ENCODE measurements around the gene SORCS2. TPM values are rescaled to one million over a fixed set of nuclear protein-coding genes. Genes with fewer than 3 reads are reported as not detected.

Gene SORCS2
- total RNA-seq, 1 experiment from 2014 or later = not detected

DNA sequence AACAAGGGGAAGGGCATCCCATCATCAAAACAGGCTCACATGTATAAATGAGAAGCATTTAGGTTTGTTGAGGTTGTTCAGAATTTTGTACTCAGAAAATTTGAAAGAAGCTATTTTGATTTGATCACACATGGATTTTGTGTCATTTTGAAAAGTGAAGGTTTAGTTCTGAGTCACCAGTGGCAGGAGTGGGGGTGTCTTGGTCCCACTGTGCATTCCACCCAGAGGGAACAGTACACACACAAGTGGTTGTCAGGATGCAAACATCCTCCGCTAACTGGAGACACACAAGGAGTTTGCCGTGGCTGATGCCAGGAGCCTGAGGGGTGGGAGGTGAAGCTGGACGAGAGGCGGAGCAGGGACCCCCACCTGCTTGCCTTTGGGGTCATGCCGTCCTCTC lies 440.6 kb downstream of the SORCS2 start:
- DNase-seq (ENCODE audit: extremely low read depth, low read depth) = no peak

DNA sequence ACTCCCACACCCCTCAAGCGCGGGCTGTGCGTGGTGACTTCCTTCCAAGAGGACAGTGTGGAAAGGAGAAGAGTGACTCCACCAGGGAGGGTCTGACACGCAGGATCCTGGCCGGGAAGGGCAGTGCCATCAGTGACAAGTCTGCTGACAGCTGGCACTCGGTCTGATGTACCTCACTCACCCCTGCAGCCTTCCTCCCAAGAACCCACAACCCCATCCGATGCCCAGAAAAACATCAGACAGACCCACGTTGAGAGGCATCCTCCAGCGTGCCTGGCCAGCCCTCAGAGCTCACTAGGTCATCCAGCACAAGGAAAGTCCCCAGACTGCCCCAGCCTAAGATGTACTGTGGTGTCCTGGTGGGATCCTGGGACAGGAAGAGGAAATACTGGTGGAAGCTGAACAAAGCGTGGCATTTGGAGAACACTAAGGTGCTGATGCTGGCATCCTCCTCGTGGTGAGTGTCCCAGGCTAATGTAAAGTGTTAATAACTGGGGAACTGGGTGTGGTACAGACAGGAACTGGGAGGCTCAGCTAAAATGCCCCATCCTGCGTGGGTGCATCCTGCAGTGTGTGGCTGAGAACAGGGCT lies 442.4 kb downstream of the SORCS2 start:
- DNase-seq (ENCODE audit: extremely low read depth, low read depth) = no peak

DNA sequence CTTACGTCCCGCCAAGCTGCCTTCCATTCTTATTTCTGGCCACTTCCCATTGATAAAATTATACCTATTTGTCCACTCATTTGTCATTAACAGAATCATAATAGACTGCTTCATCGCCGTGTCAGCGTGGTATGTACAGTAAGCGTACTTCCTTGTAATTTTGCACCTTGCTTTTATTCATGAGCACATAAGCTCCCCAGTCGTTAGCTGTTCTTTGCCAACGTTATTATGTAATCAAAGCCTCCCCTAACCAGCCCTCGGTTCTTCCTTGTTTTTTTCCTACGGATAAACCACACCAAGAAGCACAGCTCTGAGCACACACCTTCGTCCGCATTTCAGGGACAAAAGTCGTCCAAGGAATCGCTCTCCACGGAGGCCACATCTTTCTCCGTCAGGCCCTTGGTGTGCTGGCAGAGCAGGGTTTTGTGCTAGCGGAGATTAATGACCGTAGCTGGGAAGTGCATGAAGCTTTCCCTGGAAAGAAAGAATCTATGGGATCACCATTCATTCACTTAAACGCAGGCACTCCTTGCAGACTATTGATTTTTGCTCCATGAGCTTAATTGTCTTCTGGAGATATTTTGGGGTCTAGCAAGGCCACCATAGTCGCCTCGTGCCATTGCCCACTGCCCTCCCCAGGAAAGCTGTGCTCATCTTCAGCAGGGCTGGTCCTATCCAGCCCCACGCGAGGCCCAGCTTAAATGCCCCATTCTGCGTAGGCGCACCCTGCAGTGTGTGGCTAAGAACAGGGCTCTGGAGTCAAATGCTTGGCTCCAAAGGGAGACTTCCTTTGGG lies 443.3 kb downstream of the SORCS2 start:
- DNase-seq (ENCODE audit: extremely low read depth, low read depth) = no peak

DNA sequence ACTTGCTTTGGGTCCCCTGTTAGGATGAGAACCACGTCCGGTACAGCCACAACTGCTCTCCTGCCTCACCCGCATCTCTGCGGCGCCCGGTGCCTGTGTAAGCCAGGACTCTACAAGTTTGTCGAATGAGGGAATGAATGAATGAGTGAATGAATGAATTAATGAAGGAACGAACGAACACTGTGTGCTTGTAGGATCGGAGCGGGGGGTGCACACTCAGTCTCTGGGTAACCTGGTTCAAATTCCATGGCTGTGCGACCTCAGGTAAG lies 443.8 kb downstream of the SORCS2 start:
- no peak for DNase-seq (ENCODE audit: extremely low read depth, low read depth)

DNA sequence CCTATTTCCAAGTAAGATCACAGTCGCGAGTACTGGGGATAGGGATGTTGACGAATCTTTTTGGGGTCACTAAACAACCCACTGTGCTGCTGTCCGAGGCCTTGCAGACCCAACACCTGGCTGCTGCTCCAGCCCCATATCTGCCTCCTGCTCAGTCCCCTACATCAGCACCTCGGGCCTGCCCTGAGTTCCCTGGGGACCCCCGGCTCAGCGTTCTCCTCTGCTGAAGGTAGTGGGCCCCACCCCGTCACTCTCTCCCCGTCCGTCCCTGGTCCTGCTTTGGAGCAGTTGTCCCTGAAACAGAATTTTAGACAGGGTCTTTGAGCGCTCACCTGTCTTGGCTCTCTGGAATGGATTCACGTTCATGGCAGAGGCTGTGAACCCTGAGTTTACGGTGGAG lies 444.8 kb downstream of the SORCS2 start:
- DNase-seq (ENCODE audit: extremely low read depth, low read depth) = no peak

DNA sequence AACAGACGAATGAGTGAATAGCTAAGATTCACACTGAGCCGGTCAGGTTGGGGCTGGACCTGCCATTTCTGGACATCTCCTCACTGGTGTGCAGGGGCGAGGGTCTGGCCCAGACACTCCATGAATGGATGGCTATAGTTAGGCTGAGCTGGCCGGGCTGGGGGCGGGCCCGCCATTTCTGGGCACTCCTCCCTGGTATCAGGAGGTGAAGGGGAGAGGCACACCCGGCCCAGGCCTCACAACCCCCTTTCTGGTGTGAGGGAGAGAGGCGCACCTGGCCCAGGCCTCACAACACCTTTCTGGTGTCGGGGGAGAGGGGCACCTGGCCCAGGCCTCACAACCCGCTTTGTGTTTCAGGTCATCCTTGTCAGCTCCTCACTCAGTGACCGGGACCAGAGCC lies 445.6 kb downstream of the SORCS2 start:
- DNase-seq (ENCODE audit: extremely low read depth, low read depth) = no peak

DNA sequence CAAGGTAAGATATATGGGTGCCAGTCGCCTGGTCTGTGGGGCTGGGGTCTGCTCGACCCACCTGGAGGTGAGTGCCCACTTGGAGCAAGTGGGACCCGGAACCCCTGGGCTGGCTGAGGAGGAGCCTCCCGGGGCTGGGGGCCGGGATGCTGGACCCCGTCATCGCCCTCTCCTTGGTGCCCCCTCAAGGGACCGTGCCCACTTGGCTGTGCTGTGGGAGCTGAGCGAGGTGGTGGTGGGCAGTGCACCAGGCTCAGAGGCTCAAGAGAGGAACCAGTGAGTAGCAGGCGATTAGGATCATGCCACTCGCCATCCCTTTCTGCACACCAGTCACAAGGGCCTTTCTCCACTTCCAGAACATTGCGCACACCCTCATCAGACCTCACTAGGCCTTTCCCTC lies 446.2 kb downstream of the SORCS2 start:
- DNase-seq (ENCODE audit: extremely low read depth, low read depth) = no peak

DNA sequence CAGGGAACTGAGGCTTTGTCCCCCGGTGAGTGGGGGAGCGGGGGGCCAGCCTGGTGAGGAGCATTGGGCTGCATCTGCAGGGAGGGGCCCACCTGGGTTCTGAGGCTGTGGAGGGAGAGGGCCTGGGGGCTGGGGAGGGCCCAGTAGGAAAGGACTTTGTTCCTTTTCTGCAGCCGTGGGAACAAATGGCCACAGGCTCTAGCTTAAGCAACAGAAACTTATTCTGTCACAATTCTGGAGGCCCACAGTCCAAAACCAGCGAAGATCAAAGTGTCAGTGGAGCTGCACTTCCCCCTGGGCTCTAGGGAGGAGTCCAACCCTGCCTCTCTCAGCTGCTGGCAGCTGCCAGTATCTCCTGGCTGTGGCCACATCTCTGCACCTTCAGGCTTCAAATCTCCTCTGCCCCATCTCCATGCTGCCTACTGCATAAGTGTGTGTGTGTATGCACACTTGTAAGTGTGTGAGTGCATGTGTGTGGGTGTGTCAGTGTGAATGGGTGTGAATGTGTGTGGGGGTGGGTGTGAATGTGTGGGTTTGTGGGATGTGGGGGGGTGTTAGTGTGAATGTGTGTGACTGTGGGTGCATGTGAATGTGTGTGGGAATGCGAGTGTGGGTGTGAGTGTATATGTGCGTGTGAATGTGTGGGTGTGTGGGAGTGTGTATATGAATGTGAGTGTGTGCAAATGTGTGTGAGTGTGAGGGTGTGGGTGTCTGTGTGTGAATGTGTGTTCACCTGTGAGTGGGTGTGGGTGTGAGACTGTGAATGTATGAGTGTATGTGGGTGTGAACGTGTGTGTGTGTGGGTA lies 446.8 kb downstream of the SORCS2 start:
- no peak for DNase-seq (ENCODE audit: extremely low read depth, low read depth)

DNA sequence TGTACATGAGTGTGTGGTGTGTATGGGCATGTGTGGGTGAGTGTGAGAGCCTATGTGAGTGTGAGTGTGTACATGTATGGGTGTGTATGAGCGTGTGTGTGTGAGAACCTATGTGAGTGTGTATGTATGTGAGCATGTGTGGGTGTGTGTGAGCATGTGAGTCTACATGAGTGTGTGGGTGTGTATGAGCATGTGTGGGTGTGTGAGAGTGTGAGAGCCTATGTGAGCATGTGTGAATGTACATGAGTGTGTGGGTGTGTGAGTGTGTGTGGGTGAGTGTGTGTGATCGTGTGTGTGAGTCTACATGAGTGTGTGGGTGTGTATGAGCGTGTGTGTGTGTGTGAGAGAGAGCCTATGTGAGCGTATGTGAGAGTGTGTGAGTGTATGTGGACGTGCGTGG lies 447.8 kb downstream of the SORCS2 start:
- DNase-seq (ENCODE audit: extremely low read depth, low read depth) = no peak

DNA sequence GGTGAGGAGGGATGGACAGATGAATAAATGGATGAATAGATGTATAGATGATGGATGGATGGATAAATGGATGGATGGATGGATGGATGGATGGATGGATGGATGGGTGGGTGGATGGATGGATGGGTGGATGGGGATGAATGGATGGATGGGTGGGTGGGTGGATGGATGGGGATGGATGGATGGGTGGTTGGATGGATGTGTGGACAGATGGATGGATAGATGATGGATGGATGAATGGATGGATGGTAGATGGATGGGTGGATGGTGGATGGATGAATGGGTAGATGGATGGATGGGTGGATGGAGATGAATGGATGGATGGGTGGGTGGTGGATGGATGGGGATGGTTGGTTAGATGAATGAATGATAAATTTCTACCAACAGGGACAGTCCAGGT lies 449.4 kb downstream of the SORCS2 start:
- DNase-seq (ENCODE audit: extremely low read depth, low read depth) = no peak

DNA sequence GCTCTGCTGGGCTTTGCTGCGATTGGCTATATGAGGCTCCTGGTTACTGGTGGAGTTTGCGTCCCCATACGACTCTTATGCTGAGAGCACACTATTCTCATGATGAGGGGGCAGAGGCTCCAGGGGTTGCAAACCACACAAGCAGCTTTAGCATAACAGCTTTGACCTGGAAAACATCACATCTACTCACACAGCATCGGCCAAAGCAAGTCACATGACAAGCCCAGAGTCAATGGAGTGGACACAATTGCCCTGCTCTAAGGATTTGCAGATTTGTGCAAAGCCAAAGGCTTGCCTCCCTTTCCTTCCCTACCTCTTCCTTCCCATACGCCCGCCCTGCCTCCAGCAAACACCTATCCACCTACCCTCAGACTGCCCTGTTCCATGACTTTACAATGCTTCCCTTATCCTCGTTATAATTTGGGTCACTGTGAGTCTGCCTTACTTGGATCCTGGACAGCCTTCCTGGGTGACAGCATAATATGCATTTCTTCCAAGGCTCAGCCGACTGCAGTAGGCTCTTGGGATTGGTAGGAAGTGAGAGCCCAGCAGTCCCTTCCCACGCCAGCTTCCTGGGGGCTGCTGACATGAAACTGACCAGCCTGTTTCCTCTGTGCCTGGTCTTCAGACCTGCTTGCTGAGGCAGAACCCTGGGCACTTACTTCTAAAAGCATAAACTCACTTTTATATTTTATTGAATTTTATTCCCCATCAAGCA lies 450.6 kb downstream of the SORCS2 start:
- no peak for DNase-seq (ENCODE audit: extremely low read depth, low read depth)

DNA sequence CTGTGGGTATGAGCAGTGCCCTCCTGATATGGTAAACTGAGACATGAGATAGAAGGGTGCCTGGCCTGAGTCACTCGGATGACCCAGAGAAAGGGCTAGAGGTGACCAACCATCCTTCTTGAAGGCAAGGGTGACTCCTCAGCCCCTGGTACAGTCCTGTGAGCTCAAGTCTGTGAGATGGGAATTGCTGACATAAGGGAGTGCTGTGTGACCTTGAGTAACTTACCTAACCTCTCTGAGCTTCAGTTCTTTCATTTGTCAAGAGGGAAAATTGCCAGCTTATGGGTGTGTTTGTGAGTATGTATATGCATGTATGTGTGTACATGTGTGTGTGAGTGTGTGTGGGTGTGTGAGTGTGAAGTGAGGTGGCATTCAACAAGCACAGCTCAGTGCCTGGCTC lies 452.8 kb downstream of the SORCS2 start:
- no peak for DNase-seq (ENCODE audit: extremely low read depth, low read depth)

DNA sequence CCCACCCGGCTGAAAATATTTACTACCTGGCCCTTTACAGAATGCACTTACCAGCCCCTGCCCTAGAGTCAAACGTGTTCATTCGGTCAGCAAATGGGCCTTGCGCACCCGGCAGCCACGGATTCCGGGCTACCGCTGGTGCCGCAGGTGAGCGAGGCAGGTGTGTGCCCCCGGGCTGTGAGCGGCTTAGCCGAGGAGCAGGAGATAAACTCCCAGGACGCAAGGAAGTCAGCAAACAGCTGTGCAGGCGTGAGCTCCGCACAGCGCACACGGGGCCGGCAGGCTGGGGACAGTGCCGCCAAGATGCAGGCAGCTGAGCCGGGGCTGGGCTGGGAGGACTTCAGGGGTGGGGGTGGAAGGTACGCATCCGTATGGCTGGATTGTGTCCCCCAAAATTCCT lies 453.6 kb downstream of the SORCS2 start:
- DNase-seq (ENCODE audit: extremely low read depth, low read depth) = no peak

DNA sequence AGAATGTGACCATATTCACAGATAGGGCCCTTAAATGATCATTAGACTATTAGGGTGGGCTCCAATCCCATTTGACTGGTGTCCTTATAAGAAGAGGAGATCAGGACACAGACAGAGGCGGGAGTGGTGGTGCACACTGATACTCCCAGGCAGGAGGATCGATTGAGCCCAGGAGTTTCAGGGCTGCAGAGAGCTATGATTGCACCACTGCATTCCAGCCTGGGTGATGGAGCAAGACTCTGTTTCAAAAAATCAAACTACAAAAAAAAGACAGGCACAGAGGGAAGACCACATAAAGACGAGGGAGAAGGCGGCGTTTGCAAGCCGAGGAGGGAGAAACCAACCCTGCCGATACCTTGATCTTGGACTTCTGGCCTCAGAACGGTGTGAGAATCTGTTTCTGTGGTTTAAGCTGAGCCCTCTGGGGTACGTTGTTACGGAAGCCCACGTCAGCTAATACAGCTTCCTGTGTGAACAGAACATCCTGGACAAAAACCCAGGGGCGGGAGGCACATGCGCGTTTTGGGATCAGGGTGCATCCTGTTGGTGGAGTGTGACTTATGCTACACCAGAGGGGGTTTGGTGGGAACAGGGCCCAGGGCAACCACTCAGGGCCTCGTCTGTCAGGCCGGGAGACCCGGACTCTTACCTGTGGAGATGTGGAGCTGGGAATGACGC lies 454.2 kb downstream of the SORCS2 start:
- no peak for DNase-seq (ENCODE audit: extremely low read depth, low read depth)

DNA sequence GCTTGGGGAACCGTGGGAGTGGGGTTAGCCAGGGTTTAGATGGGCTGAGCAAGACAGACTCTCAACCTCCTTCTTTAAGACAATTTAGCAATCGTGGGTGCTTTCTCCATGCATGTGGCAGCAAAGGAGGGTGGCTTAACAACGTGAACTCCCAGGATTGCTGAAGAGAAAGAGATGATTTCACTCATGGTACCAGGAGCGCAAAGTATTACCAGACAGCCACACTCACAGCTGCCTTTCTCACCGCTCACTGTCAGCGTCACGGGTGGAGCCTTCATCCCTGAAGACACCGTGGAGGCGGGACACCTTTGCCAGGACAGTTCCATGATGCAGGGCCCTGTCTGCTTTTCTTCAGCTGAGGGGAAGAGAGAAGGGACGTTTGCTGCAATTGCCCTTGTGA lies 454.8 kb downstream of the SORCS2 start:
- no peak for DNase-seq (ENCODE audit: extremely low read depth, low read depth)

DNA sequence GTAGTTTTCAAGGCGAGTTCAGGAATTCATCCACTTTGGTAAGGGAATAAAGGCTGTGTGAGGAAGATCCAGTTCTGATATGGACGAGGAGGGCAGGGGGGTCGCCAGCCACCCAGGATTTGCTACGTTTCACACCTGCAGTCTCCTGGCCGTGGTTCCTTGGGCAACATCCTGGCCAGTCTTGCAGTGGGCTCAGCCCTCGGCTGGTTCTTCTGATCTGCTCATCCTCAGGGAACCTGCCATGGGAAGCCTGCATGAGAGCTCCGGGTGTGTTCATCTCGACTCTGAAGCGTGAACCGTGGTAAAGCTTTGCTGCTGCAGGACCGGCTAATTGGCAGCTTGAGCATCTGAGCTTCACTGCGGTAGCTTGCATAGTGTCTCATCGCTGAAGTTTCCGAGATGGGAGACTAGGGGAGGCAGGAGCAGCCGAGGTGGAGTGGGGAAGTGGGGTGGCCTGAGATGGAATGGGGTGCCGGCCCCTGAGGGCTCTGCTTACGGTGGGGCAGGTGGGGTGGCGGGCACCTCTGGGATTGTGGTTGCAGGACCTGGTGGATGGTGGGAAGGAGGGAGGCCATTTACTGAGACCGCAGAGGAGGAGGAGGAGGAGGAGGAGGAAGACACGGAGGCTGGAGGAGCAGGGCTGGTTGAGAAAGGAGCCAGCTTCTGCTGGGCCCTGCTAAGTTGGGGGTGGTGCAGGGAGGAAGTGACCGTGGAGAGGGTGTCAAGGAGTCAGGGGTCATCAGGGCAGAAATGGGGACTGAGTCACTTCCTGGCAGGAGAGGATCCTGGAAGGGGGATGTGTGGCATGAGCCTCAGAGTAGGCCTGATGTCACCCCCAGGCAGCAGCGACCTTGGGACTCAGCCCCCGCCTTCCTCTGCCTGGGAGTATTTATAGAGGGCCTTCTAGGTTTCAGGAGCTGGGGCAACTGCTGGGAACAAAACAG lies 455.5 kb downstream of the SORCS2 start:
- no peak for DNase-seq (ENCODE audit: extremely low read depth, low read depth)

DNA sequence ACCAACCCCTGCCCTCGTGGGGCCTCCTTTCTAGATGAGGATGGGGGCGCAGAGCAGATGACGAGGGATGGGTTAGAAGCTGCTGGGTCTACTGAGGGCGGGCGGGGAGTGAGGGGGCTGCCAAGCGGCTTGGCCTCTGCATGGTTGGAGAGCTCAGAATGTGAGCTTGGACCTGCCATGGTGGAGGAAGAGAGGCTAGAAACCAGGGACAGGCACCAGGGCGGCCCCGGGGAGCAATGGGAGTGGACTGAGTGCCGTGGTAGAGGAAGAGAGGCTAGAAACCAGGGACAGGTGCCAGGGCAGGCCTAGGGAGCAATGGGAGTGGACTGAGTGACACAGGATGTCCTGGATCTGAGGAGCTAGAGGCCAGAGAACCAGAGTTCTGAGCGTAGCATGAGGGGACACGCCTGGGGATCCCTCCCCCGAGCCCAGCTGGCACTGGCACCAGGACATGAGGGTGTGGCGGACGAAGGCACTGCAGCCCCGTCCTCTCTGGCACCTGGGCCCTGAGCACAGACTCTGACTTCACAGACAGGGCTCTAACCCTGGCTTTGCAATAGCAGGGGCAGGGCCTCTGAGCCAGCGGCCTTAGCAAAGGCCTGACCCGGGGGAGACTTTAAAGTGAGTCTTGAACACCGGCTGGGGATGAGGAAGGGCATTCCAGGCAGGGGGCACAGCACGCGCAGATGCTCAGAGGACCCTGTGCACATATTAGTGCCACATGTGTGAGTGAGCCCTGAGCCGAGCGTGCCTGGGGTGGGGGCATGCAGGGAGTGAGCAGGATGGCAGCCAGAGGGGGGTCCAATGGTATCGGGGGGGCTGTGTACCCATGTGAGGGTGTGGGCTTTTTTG lies 456.4 kb downstream of the SORCS2 start:
- no peak for DNase-seq (ENCODE audit: extremely low read depth, low read depth)

DNA sequence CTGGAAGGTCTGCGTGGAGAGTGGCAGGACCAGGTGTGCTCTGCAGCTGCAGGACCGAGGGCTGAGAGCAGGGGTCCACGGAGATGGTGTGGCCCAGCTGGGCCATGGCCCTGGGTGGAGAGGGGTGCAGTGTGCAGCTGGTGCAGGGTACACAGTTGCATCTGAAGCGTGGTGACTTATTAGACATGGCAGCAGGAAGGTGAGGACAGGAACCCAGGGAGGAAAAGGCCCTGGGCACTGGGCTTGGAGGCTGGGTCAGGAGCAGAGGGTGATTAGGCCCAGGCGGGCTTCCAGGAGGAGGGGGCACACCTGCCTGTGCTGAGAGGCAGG lies 457.0 kb downstream of the SORCS2 start:
- no peak for DNase-seq (ENCODE audit: extremely low read depth, low read depth)
